Stimulated activated memory B cell treated with anti-CD40 and anti-IgM and Interleukin-4, amounts not matched to agents 10 μg/mL and 1 μg/mL and 100 μg/mL, for 72 hours (primary cell): Measurements from ENCODE around the gene ALPK3.
A peak's percentile ranks its signal among the peaks of the same experiment; 100 is the strongest.

Experiments used
- ATAC-seq: fragments of 150-1000 bp; cut with Tn5 transposase; 2 replicates; pipeline ENCODE4 v1.10.0; 2021
- H3K27ac Mint-ChIP-seq: one replicate; pipeline ENCODE4 v1.8.0; 2022; ENCODE audit warnings: mild to moderate bottlenecking, mixed read lengths
- H3K27me3 Mint-ChIP-seq: one replicate; pipeline ENCODE4 v1.8.0; 2022; ENCODE audit warnings: mixed read lengths
- H3K36me3 Mint-ChIP-seq: one replicate; pipeline ENCODE4 v1.8.0; 2022; ENCODE audit warnings: mixed read lengths
- H3K4me1 Mint-ChIP-seq: one replicate; pipeline ENCODE4 v1.8.0; 2022; ENCODE audit warnings: mixed read lengths
- H3K4me3 Mint-ChIP-seq: one replicate; pipeline ENCODE4 v1.8.0; 2022; ENCODE audit warnings: mild to moderate bottlenecking, moderate library complexity, mixed read lengths
- H3K9me3 Mint-ChIP-seq: one replicate; pipeline ENCODE4 v1.8.0; 2022; ENCODE audit warnings: mixed read lengths

ALPK3 gene

GRCh38 chr15:84891339-84891738 is 74.2 kb downstream of the ALPK3 start:
- Mint-ChIP-seq H3K9me3 (no peaks in the 10 kb centered on the region), H3K36me3 (no peaks in the 10 kb centered on the region), H3K27ac (no peak overlapping the region), H3K4me3 (no peak overlapping the region), H3K27me3 (peaks cover 36% of the 10 kb centered on the region), H3K4me1 (peaks cover 7% of the 10 kb centered on the region)
- ATAC-seq: no peak

- Mint-ChIP-seq H3K9me3 (no peaks in the 10 kb centered on the region), H3K27me3 (peaks cover 36% of the 10 kb centered on the region), H3K36me3 (no peaks in the 10 kb centered on the region), H3K4me1 (peaks cover 7% of the 10 kb centered on the region), H3K4me3 (no peak overlapping the region), H3K27ac (no peak overlapping the region)
- no peak for ATAC-seq
Measured at GRCh38 chr15:84892786-84893307, 75.7 kb downstream of the ALPK3 start.

GRCh38 chr15:84893607-84894006 is 76.5 kb downstream of the ALPK3 start:
- H3K27me3 Mint-ChIP-seq: peaks cover 40% of the 10 kb centered on the region
- no peaks in the 10 kb centered on the region for H3K36me3 Mint-ChIP-seq
- peaks cover under 1% of the 10 kb centered on the region for H3K9me3 Mint-ChIP-seq
- H3K27ac Mint-ChIP-seq: no peak overlapping the region
- peaks cover 7% of the 10 kb centered on the region for H3K4me1 Mint-ChIP-seq
- no peak overlapping the region for H3K4me3 Mint-ChIP-seq
- no peak for ATAC-seq

GRCh38 chr15:84894736-84895425 is 77.7 kb downstream of the ALPK3 start:
- H3K4me1 Mint-ChIP-seq: peaks cover 1% of the 10 kb centered on the region
- no peak overlapping the region for H3K4me3 Mint-ChIP-seq
- H3K9me3 Mint-ChIP-seq: peaks cover 7% of the 10 kb centered on the region
- no peak for ATAC-seq
- peaks cover 53% of the 10 kb centered on the region for H3K27me3 Mint-ChIP-seq
- no peaks in the 10 kb centered on the region for H3K36me3 Mint-ChIP-seq
- no peak overlapping the region for H3K27ac Mint-ChIP-seq

GRCh38 chr15:84898761-84899160 is 81.6 kb downstream of the ALPK3 start:
- Mint-ChIP-seq H3K27ac (no peak overlapping the region), H3K4me3 (no peak overlapping the region), H3K36me3 (no peaks in the 10 kb centered on the region), H3K4me1 (no peaks in the 10 kb centered on the region), H3K27me3 (peaks cover 30% of the 10 kb centered on the region), H3K9me3 (peaks cover 10% of the 10 kb centered on the region)
- ATAC-seq: no peak

- ATAC-seq: no peak
- Mint-ChIP-seq H3K4me3 (no peak overlapping the region), H3K9me3 (peaks cover 10% of the 10 kb centered on the region), H3K27ac (no peak overlapping the region), H3K4me1 (no peaks in the 10 kb centered on the region), H3K27me3 (peaks cover 24% of the 10 kb centered on the region), H3K36me3 (no peaks in the 10 kb centered on the region)
Measured at GRCh38 chr15:84899750-84900149, 82.6 kb downstream of the ALPK3 start.

GRCh38 chr15:84901540-84901939 is 84.4 kb downstream of the ALPK3 start:
- Mint-ChIP-seq H3K4me3 (no peak overlapping the region), H3K27me3 (peaks cover 19% of the 10 kb centered on the region), H3K9me3 (peaks cover 10% of the 10 kb centered on the region), H3K36me3 (no peaks in the 10 kb centered on the region), H3K4me1 (peaks cover 1% of the 10 kb centered on the region), H3K27ac (no peak overlapping the region)
- ATAC-seq: no peak

- H3K36me3 Mint-ChIP-seq: no peaks in the 10 kb centered on the region
- peaks cover 7% of the 10 kb centered on the region for H3K9me3 Mint-ChIP-seq
- H3K4me1 Mint-ChIP-seq: peaks cover 4% of the 10 kb centered on the region
- H3K27me3 Mint-ChIP-seq: peaks cover 14% of the 10 kb centered on the region
- no peak for ATAC-seq
- no peak overlapping the region for H3K4me3 Mint-ChIP-seq
- H3K27ac Mint-ChIP-seq: no peak overlapping the region
Measured at GRCh38 chr15:84903751-84904150, 86.6 kb downstream of the ALPK3 start.

- H3K4me1 Mint-ChIP-seq: peaks cover 4% of the 10 kb centered on the region
- H3K9me3 Mint-ChIP-seq: peaks cover 6% of the 10 kb centered on the region
- no peak for ATAC-seq
- no peak overlapping the region for H3K4me3 Mint-ChIP-seq
- H3K36me3 Mint-ChIP-seq: no peaks in the 10 kb centered on the region
- peaks cover 7% of the 10 kb centered on the region for H3K27me3 Mint-ChIP-seq
- H3K27ac Mint-ChIP-seq: no peak overlapping the region
Measured at GRCh38 chr15:84904419-84904818, 87.3 kb downstream of the ALPK3 start.

GRCh38 chr15:84905016-84905916 is 88.1 kb downstream of the ALPK3 start:
- H3K4me3 Mint-ChIP-seq: no peak overlapping the region
- peak; percentile 25 for ATAC-seq
- H3K4me1 Mint-ChIP-seq: peaks cover 4% of the 10 kb centered on the region
- no peaks in the 10 kb centered on the region for H3K36me3 Mint-ChIP-seq
- H3K27ac Mint-ChIP-seq: no peak overlapping the region
- peaks cover 3% of the 10 kb centered on the region for H3K9me3 Mint-ChIP-seq
- H3K27me3 Mint-ChIP-seq: peaks cover 2% of the 10 kb centered on the region

GRCh38 chr15:84907731-84908130 is 90.6 kb downstream of the ALPK3 start:
- H3K27ac Mint-ChIP-seq: no peak overlapping the region
- H3K27me3 Mint-ChIP-seq: peaks cover 15% of the 10 kb centered on the region
- H3K9me3 Mint-ChIP-seq: no peaks in the 10 kb centered on the region
- ATAC-seq: no peak
- peaks cover 4% of the 10 kb centered on the region for H3K4me1 Mint-ChIP-seq
- H3K4me3 Mint-ChIP-seq: no peak overlapping the region
- no peaks in the 10 kb centered on the region for H3K36me3 Mint-ChIP-seq

- peaks cover 15% of the 10 kb centered on the region for H3K27me3 Mint-ChIP-seq
- H3K4me3 Mint-ChIP-seq: no peak overlapping the region
- ATAC-seq: no peak
- no peaks in the 10 kb centered on the region for H3K36me3 Mint-ChIP-seq
- no peaks in the 10 kb centered on the region for H3K9me3 Mint-ChIP-seq
- no peak overlapping the region for H3K27ac Mint-ChIP-seq
- peaks cover 4% of the 10 kb centered on the region for H3K4me1 Mint-ChIP-seq
Measured at GRCh38 chr15:84908564-84908963, 91.4 kb downstream of the ALPK3 start.

GRCh38 chr15:84909029-84909428 is 91.9 kb downstream of the ALPK3 start:
- Mint-ChIP-seq H3K27ac (no peak overlapping the region), H3K27me3 (peaks cover 15% of the 10 kb centered on the region), H3K9me3 (no peaks in the 10 kb centered on the region), H3K4me1 (peaks cover 4% of the 10 kb centered on the region), H3K4me3 (no peak overlapping the region), H3K36me3 (no peaks in the 10 kb centered on the region)
- ATAC-seq: no peak

GRCh38 chr15:84909782-84910181 is 92.6 kb downstream of the ALPK3 start:
- Mint-ChIP-seq H3K27me3 (peaks cover 19% of the 10 kb centered on the region), H3K36me3 (no peaks in the 10 kb centered on the region), H3K27ac (no peak overlapping the region), H3K4me1 (peaks cover 7% of the 10 kb centered on the region), H3K4me3 (no peak overlapping the region), H3K9me3 (no peaks in the 10 kb centered on the region)
- no peak for ATAC-seq

- H3K4me3 Mint-ChIP-seq: no peak overlapping the region
- H3K36me3 Mint-ChIP-seq: no peaks in the 10 kb centered on the region
- no peak for ATAC-seq
- no peak overlapping the region for H3K27ac Mint-ChIP-seq
- peaks cover 32% of the 10 kb centered on the region for H3K27me3 Mint-ChIP-seq
- H3K9me3 Mint-ChIP-seq: no peaks in the 10 kb centered on the region
- H3K4me1 Mint-ChIP-seq: peaks cover 19% of the 10 kb centered on the region
Measured at GRCh38 chr15:84910928-84911623, 93.9 kb downstream of the ALPK3 start.
